HG03139 (cell line): Measurements from ENCODE around the gene FLT1.

Source experiments
- ATAC-seq: cut with Tn5 transposase; IDR thresholded peaks from one replicate; pipeline ENCODE4 v1.9.1; 2021; ENCODE audit not compliant: unreplicated experiment

Gene FLT1

GRCh38 chr13:28459911-28460310, 35.0 kb downstream of the FLT1 start:
- ATAC-seq = no peak

GRCh38 chr13:28458608-28459007, 36.3 kb downstream of the FLT1 start:
- no peak for ATAC-seq

GRCh38 chr13:28458051-28458450, 36.9 kb downstream of the FLT1 start:
- no peak for ATAC-seq

GRCh38 chr13:28457521-28457920, 37.4 kb downstream of the FLT1 start:
- ATAC-seq = no peak

- ATAC-seq = no peak
Measured at GRCh38 chr13:28455580-28456194, 39.2 kb downstream of the FLT1 start.

- no peak for ATAC-seq
Measured at GRCh38 chr13:28452755-28453154, 42.2 kb downstream of the FLT1 start.

GRCh38 chr13:28451482-28452217, 43.3 kb downstream of the FLT1 start:
- ATAC-seq = no peak

GRCh38 chr13:28449826-28450773, 44.8 kb downstream of the FLT1 start:
- ATAC-seq = no peak

- no peak for ATAC-seq
Measured at GRCh38 chr13:28448651-28449358, 46.1 kb downstream of the FLT1 start.

GRCh38 chr13:28447989-28448388, 46.9 kb downstream of the FLT1 start:
- ATAC-seq = no peak

GRCh38 chr13:28447206-28447605, 47.7 kb downstream of the FLT1 start:
- no peak for ATAC-seq

- ATAC-seq = no peak
Measured at GRCh38 chr13:28442839-28443238, 52.1 kb downstream of the FLT1 start.

GRCh38 chr13:28441529-28441928, 53.4 kb downstream of the FLT1 start:
- no peak for ATAC-seq

GRCh38 chr13:28440774-28441504, 54.0 kb downstream of the FLT1 start:
- no peak for ATAC-seq

GRCh38 chr13:28438598-28439334, 56.2 kb downstream of the FLT1 start:
- no peak for ATAC-seq

- no peak for ATAC-seq
Measured at GRCh38 chr13:28438067-28438466, 56.9 kb downstream of the FLT1 start.

GRCh38 chr13:28435917-28436316, 59.0 kb downstream of the FLT1 start:
- ATAC-seq = no peak

GRCh38 chr13:28434926-28435325, 60.0 kb downstream of the FLT1 start:
- ATAC-seq = no peak

GRCh38 chr13:28432816-28433560, 61.9 kb downstream of the FLT1 start:
- ATAC-seq = no peak
